ENCODE measurements around the gene SPTLC2. TPM values are rescaled to one million over a fixed set of nuclear protein-coding genes. Genes with fewer than 3 reads are reported as not detected.

SPTLC2 gene
- total RNA-seq, 2 donors from 2014 or later = 22.6 to 25.3 TPM

DNA sequence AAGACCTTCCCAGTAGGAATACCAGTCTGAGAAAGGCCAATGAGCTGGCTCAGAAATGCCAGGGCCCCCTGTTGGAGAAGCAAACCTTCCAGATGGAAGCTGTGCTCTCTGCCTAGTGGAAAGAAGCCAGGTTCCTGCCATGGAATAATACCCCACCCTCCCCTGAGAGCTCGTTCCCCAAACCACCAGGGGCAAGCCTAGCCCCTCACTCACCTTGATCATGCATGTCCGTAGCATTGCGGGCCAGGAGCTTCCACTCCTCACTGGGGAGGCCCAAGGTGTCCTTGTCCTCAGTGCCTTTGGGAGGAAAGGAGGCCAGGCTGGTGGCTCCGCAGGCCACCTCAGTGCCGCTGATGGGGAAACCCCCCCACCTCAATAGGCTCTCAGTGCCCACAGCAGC is 138.4 kb downstream of the SPTLC2 start:
- ATAC-seq (ENCODE audit: insufficient number of reproducible peaks, low FRiP score, low read depth) (no peak), DNase-seq (ENCODE audit: low spot score) (no peak)
- Histone ChIP-seq H3K9me3 (no peaks in the 10 kb centered on the region), H3K27me3 (replicated peaks; ENCODE audit: insufficient read depth) (no peaks in the 10 kb centered on the region), H3K27ac (no peak overlapping the region), H3K4me3 (no peak overlapping the region), H3K36me3 (no peaks in the 10 kb centered on the region), H3K4me1 (ENCODE audit: control insufficient read depth in 1 of 2, low read depth in 2 of 2) (no peaks in the 10 kb centered on the region)
- TF ChIP-seq, protein P1, sequence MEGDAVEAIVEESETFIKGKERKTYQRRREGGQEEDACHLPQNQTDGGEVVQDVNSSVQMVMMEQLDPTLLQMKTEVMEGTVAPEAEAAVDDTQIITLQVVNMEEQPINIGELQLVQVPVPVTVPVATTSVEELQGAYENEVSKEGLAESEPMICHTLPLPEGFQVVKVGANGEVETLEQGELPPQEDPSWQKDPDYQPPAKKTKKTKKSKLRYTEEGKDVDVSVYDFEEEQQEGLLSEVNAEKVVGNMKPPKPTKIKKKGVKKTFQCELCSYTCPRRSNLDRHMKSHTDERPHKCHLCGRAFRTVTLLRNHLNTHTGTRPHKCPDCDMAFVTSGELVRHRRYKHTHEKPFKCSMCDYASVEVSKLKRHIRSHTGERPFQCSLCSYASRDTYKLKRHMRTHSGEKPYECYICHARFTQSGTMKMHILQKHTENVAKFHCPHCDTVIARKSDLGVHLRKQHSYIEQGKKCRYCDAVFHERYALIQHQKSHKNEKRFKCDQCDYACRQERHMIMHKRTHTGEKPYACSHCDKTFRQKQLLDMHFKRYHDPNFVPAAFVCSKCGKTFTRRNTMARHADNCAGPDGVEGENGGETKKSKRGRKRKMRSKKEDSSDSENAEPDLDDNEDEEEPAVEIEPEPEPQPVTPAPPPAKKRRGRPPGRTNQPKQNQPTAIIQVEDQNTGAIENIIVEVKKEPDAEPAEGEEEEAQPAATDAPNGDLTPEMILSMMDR (IDR thresholded peaks at IDR 0.05) = no peak

DNA sequence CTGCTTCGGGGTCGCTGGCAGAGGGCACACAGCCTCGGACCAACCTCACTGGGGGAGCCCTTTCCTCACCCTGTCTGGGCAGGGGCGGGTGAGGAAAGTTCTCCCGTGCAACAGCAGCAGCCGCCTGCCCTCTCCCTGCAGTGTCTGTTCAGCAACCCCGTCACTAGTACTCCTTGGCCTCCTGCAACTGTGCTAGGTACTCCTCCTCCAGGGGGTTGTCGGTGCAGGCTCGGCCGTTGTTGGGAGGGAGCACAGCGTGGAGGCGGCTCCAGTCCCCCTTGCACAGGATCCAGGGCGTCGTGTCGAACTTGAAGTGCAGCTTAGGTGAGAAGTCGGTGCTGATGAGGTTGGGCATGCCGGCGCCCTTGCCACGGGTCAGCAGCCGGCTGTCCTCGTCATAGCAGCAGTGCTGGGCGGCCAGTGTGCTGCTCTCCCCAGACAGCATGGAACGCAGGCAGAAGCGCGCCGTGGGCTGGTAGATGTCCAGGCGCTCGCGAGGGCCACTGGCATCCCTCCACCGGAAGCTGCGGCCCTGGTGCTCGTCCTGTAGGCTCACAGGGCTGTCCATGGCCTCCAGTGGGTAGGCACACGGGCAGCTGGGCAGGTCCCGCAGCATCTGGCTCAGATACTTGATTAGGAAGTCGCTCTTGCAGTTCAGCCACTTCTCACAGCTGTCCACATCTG is 140.9 kb downstream of the SPTLC2 start:
- Histone ChIP-seq H3K27ac (no peak overlapping the region), H3K4me1 (ENCODE audit: control insufficient read depth in 1 of 2, low read depth in 2 of 2) (no peaks in the 10 kb centered on the region), H3K4me3 (no peak overlapping the region), H3K27me3 (replicated peaks; ENCODE audit: insufficient read depth) (no peaks in the 10 kb centered on the region), H3K9me3 (no peaks in the 10 kb centered on the region), H3K36me3 (no peaks in the 10 kb centered on the region)
- ATAC-seq (ENCODE audit: insufficient number of reproducible peaks, low FRiP score, low read depth) (no peak), DNase-seq (ENCODE audit: low spot score) (no peak)
- TF ChIP-seq, protein P1 (IDR thresholded peaks at IDR 0.05) = no peak

DNA sequence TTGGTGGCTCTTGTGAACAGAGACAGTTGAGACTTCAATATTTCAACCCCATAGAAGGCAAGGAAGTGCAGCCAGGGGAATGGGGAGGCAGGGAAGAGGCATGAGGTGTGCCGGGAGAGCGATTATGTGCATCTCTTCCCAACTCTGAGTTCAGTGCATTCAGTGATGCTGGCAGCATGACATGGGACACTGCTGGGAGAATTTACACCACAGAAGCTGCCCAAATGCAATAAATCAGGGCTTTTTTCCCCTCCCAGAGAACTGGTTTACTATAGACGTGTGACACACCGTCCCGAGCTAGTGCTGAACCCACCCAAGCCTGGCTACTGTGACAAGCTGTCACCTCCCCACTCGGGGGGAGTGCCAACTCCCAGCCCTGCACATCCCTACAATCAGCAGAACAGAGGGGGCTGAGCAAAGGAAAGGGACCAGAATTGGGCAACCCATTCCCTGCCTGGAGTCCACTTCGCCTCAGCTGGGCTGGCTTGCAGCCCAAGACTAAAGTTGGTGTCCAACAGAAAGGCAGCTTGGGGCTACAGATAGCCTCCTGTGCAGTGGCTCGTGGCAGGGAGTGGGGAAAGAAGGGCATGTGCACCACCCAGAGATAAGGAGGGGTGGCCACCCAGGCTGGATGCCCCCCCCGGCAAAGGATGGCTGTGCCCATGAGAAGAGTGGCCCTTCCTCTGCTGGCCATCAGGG is 141.8 kb downstream of the SPTLC2 start:
- TF ChIP-seq, protein P1 (IDR thresholded peaks at IDR 0.05) = no peak
- H3K9me3 ChIP-seq = no peaks in the 10 kb centered on the region
- DNase-seq (ENCODE audit: low spot score) = no peak
- no peak overlapping the region for H3K27ac ChIP-seq
- H3K36me3 ChIP-seq = no peaks in the 10 kb centered on the region
- H3K27me3 ChIP-seq (replicated peaks; ENCODE audit: insufficient read depth) = no peaks in the 10 kb centered on the region
- no peaks in the 10 kb centered on the region for H3K4me1 ChIP-seq (ENCODE audit: control insufficient read depth in 1 of 2, low read depth in 2 of 2)
- H3K4me3 ChIP-seq = no peak overlapping the region
- ATAC-seq (ENCODE audit: insufficient number of reproducible peaks, low FRiP score, low read depth) = no peak

DNA sequence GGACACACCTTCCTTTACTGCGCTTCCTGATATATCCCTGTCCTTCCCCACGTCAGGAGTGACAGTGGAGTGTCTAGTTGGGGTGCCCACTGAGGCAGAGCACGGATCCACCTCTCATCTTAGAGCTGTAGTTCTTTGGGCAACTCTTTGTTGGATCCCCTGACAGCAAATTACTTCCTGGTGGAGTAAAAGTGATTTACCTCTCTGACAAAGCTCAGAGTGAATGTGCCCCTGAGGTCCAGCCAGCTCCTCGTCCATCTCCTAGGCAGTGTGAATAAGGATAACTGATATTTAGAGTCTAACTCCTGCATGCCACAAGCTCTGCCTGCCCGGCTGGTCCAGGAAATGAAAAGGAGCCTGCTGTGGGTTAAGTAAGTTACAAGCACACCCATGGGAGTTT is 142.5 kb downstream of the SPTLC2 start:
- Histone ChIP-seq H3K9me3 (no peaks in the 10 kb centered on the region), H3K36me3 (peaks cover 6% of the 10 kb centered on the region), H3K4me1 (ENCODE audit: control insufficient read depth in 1 of 2, low read depth in 2 of 2) (no peaks in the 10 kb centered on the region), H3K27me3 (replicated peaks; ENCODE audit: insufficient read depth) (no peaks in the 10 kb centered on the region), H3K27ac (no peak overlapping the region), H3K4me3 (no peak overlapping the region)
- TF ChIP-seq, protein P1 (IDR thresholded peaks at IDR 0.05) = no peak
- DNase-seq (ENCODE audit: low spot score) = no peak
- ATAC-seq (ENCODE audit: insufficient number of reproducible peaks, low FRiP score, low read depth) = no peak

DNA sequence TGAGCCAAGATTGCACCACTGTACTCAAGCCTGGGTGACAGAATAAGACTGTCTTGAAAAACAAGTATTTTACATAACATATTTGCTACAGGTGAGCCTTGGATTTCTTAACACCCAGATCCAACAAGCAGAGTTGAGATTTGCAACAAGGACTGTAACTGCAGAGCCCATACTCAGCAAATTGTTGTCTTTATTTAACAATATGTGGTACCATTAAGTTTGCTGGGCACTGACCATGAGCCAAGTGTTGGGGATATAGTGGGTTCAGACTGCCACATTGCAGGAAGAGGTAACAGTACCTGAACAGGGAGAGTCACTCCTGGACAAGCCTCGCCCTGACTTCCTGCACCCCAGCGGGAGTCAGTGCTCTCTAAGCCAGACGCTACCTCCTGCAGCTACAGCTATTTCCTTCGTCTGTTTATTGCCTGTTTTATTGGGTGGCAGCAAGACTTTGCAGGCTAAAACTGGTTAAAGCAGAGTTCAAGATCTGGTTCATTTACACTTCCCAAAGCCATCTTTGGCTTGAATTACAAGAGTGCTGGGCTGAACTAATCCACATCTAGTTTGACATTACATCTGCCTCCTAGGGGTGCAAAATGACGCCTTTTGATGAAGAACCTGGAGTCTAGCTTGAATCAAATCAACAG is 146.1 kb downstream of the SPTLC2 start:
- H3K27ac ChIP-seq = no peak overlapping the region
- no peaks in the 10 kb centered on the region for H3K9me3 ChIP-seq
- no peak for DNase-seq (ENCODE audit: low spot score)
- TF ChIP-seq, protein P1 (IDR thresholded peaks at IDR 0.05) = no peak
- no peaks in the 10 kb centered on the region for H3K27me3 ChIP-seq (replicated peaks; ENCODE audit: insufficient read depth)
- H3K4me3 ChIP-seq = no peak overlapping the region
- no peaks in the 10 kb centered on the region for H3K4me1 ChIP-seq (ENCODE audit: control insufficient read depth in 1 of 2, low read depth in 2 of 2)
- no peak for ATAC-seq (ENCODE audit: insufficient number of reproducible peaks, low FRiP score, low read depth)
- H3K36me3 ChIP-seq = peaks cover 21% of the 10 kb centered on the region
